Measurements from ENCODE around the gene CAPN3.
A peak's percentile ranks its signal among the peaks of the same experiment; 100 is the strongest.
"Not testable (repeated sequence)": the region's sequence is repeated elsewhere in the genome, so short reads cannot be mapped to it uniquely, and the experiment has no call there.

The CAPN3 gene

DNA sequence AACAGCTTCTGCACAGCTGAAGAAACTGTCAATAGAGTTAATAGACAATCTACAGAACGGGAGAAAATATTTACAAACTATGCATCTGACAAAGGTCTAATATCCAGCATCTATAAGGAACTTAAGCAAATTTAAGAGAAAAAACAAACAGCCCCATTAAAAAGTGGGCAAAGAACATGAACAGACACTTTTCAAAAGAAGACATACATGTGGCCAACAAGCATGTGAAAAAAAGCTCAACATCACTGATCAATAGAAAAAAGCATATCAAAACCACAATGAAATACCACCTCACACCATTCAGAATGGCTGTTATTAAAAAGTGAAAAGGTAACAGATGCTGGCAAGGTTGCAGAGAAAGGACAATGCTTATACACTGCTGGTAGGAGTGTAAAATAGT, 22.7 kb upstream of the CAPN3 start:
- not testable (repeated sequence) for H3K36me3 ChIP-seq (ENCODE audit: insufficient read depth, low read length); H3K27ac ChIP-seq (ENCODE audit: low read depth, low read length); H3K9me3 ChIP-seq (ENCODE audit: insufficient read depth, low read depth, low read length); H3K4me1 ChIP-seq (ENCODE audit: insufficient read depth, low read length); H3K4me3 ChIP-seq (ENCODE audit: low read length); H3K27me3 ChIP-seq (ENCODE audit: insufficient read depth, low read length); H3K9ac ChIP-seq (ENCODE audit: low read depth, low read length)
- WGBS, result 100% methylated on average over 1 of the region's 1 CpG

DNA sequence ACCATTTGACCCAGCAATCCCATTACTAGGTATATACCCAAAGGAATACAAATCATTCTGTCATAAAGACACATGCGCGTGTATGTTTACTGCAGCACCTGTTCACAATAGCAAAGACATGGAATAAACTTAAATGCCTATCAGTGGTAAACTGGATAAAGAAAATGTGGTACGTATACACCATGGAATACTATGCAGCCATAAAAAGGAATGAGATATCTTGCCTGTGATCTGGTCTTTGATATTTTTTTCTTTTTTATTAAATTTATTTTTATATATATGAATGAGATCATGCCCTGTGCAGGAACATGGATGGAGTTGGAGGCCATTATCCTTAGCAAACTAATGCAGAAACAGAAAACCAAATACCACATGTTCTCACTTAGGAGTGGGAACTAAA, 22.2 kb upstream of the CAPN3 start:
- WGBS, result 100% methylated on average over 2 of the region's 3 CpGs

DNA sequence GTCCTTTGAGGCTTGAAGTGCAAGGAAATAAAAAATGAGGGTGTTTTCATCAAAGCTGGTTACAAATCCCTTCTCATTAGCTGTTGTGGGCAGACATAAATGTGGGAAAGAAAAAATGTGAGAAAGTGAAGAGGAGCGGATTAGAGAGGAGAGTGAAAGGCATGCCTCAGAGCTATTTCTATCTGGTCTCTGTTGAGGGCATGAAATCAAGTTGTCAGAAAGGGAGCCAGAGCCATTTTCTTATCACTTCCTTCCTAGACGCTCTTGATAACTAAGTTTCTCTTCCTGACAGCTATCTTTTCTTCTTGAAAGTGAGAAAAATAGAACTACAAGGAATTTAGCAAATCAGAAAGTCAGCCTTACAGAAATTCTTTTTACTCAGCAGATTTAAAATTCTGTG, 20.8 kb upstream of the CAPN3 start:
- Histone ChIP-seq H3K36me3 (ENCODE audit: insufficient read depth, low read length) (no peaks in the 10 kb centered on the region), H3K27ac (ENCODE audit: low read depth, low read length) (no peak overlapping the region), H3K4me1 (ENCODE audit: insufficient read depth, low read length) (no peaks in the 10 kb centered on the region; the same call in 1 of the 2 replicates), H3K9ac (ENCODE audit: low read depth, low read length) (peak overlapping the region; percentile 25; the same call in 1 of the 2 replicates), H3K9me3 (ENCODE audit: insufficient read depth, low read depth, low read length) (no peaks in the 10 kb centered on the region; the same call in 1 of the 2 replicates), H3K27me3 (ENCODE audit: insufficient read depth, low read length) (no peaks in the 10 kb centered on the region), H3K4me3 (ENCODE audit: low read length) (no peak overlapping the region)
- WGBS, result 92% methylated on average over 2 of the region's 2 CpGs

More for the DNA sequence above, 22.2 kb upstream of the CAPN3 start:
- H3K27me3 ChIP-seq (ENCODE audit: insufficient read depth, low read length); H3K9me3 ChIP-seq (ENCODE audit: insufficient read depth, low read depth, low read length); H3K4me3 ChIP-seq (ENCODE audit: low read length); H3K36me3 ChIP-seq (ENCODE audit: insufficient read depth, low read length); H3K4me1 ChIP-seq (ENCODE audit: insufficient read depth, low read length); H3K9ac ChIP-seq (ENCODE audit: low read depth, low read length); H3K27ac ChIP-seq (ENCODE audit: low read depth, low read length): not testable (repeated sequence)

DNA sequence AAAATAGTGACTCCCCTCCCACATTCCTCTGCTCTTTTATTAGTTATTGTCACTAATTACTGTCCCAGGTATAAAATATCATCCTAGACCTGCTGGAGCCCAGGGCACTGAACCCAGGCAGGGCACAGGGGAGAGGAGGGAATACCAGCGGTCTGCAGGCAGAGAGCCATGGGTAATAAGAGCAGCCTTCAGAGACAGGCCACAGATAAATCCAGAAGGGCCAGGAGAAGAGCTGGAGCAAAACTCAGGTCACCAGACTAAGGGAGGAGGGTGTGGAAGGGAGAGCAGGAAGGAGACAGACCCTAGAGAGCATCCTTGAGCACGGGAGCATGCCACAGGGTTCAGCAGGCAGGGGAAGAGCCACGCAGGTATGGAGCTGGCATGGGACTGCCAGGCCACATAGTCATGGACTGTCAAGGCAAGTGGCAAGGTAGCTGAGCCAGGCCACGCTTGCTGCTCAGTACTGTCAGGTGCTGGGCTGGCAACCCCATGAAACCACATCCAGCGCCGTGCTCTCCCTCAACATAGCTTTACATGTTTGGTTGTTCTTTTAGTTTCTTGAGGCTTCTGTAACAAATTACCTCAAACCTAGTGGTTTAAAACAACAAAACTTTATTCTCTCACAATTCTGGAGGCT, 15.6 kb upstream of the CAPN3 start:
- 86% methylated on average over 6 of the region's 6 CpGs for WGBS
- Histone ChIP-seq H3K27me3 (ENCODE audit: insufficient read depth, low read length) (no peaks in the 10 kb centered on the region), H3K27ac (ENCODE audit: low read depth, low read length) (no peak overlapping the region), H3K36me3 (ENCODE audit: insufficient read depth, low read length) (no peaks in the 10 kb centered on the region), H3K9ac (ENCODE audit: low read depth, low read length) (no peak overlapping the region), H3K9me3 (ENCODE audit: insufficient read depth, low read depth, low read length) (no peaks in the 10 kb centered on the region), H3K4me3 (ENCODE audit: low read length) (no peak overlapping the region), H3K4me1 (ENCODE audit: insufficient read depth, low read length) (no peaks in the 10 kb centered on the region)

DNA sequence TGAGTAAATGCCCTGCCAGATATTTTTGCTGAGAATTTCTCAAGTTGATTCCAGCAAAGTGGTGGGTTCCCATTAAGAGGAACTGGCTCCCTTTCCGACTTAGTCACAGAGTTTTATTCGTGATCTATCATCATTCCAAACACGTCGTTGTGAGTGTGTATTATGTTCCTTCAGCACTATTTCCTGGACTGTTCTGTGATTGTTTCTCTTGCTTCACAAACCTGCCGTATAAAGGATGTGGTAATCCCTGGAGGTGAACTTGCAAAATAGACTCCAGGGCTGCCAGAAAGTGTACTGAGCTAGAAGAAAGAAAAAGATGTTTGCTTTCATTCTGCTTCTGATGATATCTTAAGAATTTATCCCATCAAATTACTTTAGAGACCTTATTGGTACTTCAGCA, 14.5 kb upstream of the CAPN3 start:
- Histone ChIP-seq H3K4me1 (ENCODE audit: insufficient read depth, low read length) (no peaks in the 10 kb centered on the region), H3K36me3 (ENCODE audit: insufficient read depth, low read length) (no peaks in the 10 kb centered on the region), H3K9me3 (ENCODE audit: insufficient read depth, low read depth, low read length) (no peaks in the 10 kb centered on the region), H3K9ac (ENCODE audit: low read depth, low read length) (no peak overlapping the region), H3K27ac (ENCODE audit: low read depth, low read length) (no peak overlapping the region), H3K27me3 (ENCODE audit: insufficient read depth, low read length) (no peaks in the 10 kb centered on the region), H3K4me3 (ENCODE audit: low read length) (no peak overlapping the region)
- WGBS, result 94% methylated on average over 5 of the region's 5 CpGs

DNA sequence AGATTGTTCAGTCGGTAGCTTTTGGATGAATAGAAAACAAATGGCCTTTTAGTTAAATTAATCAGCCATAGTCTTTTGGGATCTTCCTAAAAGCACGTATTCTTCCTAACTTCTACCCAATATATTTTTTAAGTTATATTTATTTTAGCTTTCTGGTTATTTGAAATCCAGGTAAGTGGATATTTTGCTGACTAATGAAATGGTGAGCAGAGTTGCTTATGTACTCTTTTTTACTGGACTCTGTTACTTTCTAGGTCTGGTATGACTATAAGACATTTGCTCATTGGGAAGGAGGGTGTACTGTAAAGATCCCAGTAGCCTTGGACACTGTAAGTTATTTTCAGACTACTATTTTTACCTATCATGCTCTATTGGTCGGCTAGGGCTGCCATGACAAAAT, 13.8 kb upstream of the CAPN3 start:
- Histone ChIP-seq H3K9ac (ENCODE audit: low read depth, low read length) (no peak overlapping the region), H3K36me3 (ENCODE audit: insufficient read depth, low read length) (no peaks in the 10 kb centered on the region), H3K27me3 (ENCODE audit: insufficient read depth, low read length) (no peaks in the 10 kb centered on the region), H3K9me3 (ENCODE audit: insufficient read depth, low read depth, low read length) (no peaks in the 10 kb centered on the region), H3K4me3 (ENCODE audit: low read length) (no peak overlapping the region), H3K27ac (ENCODE audit: low read depth, low read length) (no peak overlapping the region), H3K4me1 (ENCODE audit: insufficient read depth, low read length) (no peaks in the 10 kb centered on the region)
- 95% methylated on average over 2 of the region's 3 CpGs for WGBS

DNA sequence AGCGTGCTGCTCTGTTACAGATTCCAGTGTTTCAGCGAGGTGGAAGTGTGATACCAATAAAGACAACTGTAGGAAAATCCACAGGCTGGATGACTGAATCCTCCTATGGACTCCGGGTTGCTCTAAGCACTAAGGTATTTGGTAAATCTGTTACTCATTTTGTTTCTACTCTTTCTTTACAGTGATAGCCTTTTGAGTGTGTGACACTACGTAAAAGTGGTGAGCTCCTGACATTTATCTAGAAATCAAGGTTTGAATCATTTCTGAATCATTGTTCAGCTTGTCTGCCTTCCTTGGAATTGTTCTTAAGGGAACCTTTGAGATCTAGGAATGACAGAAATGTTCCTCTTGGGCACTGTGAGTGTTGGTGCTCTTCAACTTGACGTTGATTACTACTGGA, 11.2 kb upstream of the CAPN3 start:
- WGBS, result 90% methylated on average over 5 of the region's 5 CpGs
- Histone ChIP-seq H3K4me3 (ENCODE audit: low read length) (no peak overlapping the region), H3K9me3 (ENCODE audit: insufficient read depth, low read depth, low read length) (no peaks in the 10 kb centered on the region), H3K4me1 (ENCODE audit: insufficient read depth, low read length) (no peaks in the 10 kb centered on the region), H3K27me3 (ENCODE audit: insufficient read depth, low read length) (no peaks in the 10 kb centered on the region), H3K36me3 (ENCODE audit: insufficient read depth, low read length) (no peaks in the 10 kb centered on the region), H3K27ac (ENCODE audit: low read depth, low read length) (no peak overlapping the region), H3K9ac (ENCODE audit: low read depth, low read length) (no peak overlapping the region)

DNA sequence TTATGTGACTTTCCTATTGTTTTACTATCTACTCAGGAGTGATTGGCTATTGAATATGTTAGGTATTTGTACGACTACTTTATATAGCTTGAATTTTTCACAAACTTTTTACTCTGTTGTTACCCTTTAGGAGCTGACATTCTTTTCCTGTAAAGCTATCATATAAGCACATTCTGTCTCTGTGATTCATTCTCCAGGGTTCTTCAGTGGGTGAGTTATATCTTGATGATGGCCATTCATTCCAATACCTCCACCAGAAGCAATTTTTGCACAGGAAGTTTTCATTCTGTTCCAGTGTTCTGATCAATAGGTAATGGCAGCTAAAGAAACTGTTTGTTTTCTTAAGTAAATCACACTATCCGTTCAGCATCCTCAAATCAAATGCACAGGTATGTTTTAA, 10.1 kb upstream of the CAPN3 start:
- H3K4me1 ChIP-seq (ENCODE audit: insufficient read depth, low read length), result no peaks in the 10 kb centered on the region
- H3K27me3 ChIP-seq (ENCODE audit: insufficient read depth, low read length), result no peaks in the 10 kb centered on the region
- no peak overlapping the region for H3K9ac ChIP-seq (ENCODE audit: low read depth, low read length)
- H3K4me3 ChIP-seq (ENCODE audit: low read length), result no peak overlapping the region
- no peaks in the 10 kb centered on the region for H3K36me3 ChIP-seq (ENCODE audit: insufficient read depth, low read length)
- H3K9me3 ChIP-seq (ENCODE audit: insufficient read depth, low read depth, low read length), result no peaks in the 10 kb centered on the region
- H3K27ac ChIP-seq (ENCODE audit: low read depth, low read length), result no peak overlapping the region
- no CpG with 5 or more reads among the region's 2 CpGs for WGBS

DNA sequence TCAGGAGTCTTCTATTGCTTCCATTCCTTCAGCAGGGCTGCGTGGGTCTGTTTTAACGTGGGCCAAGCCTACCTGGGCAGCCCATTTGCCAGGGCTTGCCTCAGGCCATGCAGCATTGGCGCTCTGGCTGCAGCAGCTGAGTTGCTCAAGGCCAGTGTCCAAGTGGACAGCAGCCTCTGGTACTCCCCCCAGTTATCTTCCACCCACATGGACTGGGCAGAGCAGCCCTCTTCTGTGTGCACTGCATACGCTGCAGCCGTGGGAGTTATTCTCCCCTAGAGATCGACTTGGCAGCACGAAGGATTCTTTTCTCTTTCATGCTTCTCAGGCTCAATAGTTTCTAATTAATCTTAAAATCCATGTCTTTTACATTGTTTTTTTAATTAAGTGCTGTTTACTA, 6.9 kb upstream of the CAPN3 start:
- Histone ChIP-seq H3K4me1 (ENCODE audit: insufficient read depth, low read length) (no peaks in the 10 kb centered on the region), H3K36me3 (ENCODE audit: insufficient read depth, low read length) (no peaks in the 10 kb centered on the region), H3K9me3 (ENCODE audit: insufficient read depth, low read depth, low read length) (no peaks in the 10 kb centered on the region), H3K9ac (ENCODE audit: low read depth, low read length) (no peak overlapping the region), H3K27ac (ENCODE audit: low read depth, low read length) (no peak overlapping the region), H3K4me3 (ENCODE audit: low read length) (no peak overlapping the region), H3K27me3 (ENCODE audit: insufficient read depth, low read length) (no peaks in the 10 kb centered on the region)
- WGBS, result 91% methylated on average over 7 of the region's 7 CpGs

DNA sequence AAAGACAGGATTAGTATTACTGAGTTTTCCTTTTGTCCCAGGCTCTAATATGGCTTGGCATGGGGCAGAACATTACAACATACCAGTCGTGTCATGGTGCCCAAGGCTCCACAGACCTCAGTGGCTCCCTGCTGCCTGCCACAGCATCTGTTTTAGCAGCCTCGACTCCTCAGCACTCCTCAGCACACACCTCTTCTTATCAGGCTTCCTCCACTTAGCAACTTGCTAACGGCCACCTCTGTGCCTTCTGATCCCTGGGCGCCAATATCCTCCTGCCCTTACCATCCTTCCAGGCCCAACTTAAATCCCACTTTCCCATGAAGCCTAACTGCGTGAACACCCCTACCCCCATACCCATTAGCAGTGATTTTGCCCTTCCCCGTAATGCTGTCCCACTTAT, 6.2 kb upstream of the CAPN3 start:
- no peak overlapping the region for H3K27ac ChIP-seq (ENCODE audit: low read depth, low read length)
- H3K36me3 ChIP-seq (ENCODE audit: insufficient read depth, low read length), result no peaks in the 10 kb centered on the region
- no peaks in the 10 kb centered on the region for H3K9me3 ChIP-seq (ENCODE audit: insufficient read depth, low read depth, low read length)
- H3K9ac ChIP-seq (ENCODE audit: low read depth, low read length), result no peak overlapping the region
- no peaks in the 10 kb centered on the region for H3K4me1 ChIP-seq (ENCODE audit: insufficient read depth, low read length)
- WGBS, result 89% methylated on average over 6 of the region's 6 CpGs
- H3K4me3 ChIP-seq (ENCODE audit: low read length), result no peak overlapping the region
- no peaks in the 10 kb centered on the region for H3K27me3 ChIP-seq (ENCODE audit: insufficient read depth, low read length)

DNA sequence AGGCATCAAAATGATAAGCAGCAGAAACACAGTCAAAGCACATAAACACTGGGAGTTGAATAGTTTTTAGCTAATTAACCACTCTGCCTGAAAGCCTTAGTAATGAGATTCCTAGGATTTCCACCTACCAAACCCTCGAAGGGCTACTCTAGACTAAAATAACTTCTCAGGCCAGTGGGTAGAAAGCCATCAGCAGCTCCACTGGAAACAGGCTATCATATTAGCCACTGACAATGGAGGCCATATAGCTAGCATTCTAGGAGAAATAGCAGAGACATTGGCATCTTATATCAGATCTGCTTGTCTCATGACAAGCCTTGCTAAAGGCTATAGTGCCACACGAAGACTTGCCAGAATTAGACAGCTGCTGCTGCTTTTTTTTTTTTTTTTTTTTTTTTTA, 4.5 kb upstream of the CAPN3 start:
- Histone ChIP-seq H3K27me3 (ENCODE audit: insufficient read depth, low read length) (no peaks in the 10 kb centered on the region), H3K27ac (ENCODE audit: low read depth, low read length) (no peak overlapping the region), H3K4me3 (ENCODE audit: low read length) (no peak overlapping the region), H3K36me3 (ENCODE audit: insufficient read depth, low read length) (no peaks in the 10 kb centered on the region), H3K9me3 (ENCODE audit: insufficient read depth, low read depth, low read length) (no peaks in the 10 kb centered on the region), H3K9ac (ENCODE audit: low read depth, low read length) (no peak overlapping the region), H3K4me1 (ENCODE audit: insufficient read depth, low read length) (no peaks in the 10 kb centered on the region)
- WGBS, result 74% methylated on average over 2 of the region's 2 CpGs

DNA sequence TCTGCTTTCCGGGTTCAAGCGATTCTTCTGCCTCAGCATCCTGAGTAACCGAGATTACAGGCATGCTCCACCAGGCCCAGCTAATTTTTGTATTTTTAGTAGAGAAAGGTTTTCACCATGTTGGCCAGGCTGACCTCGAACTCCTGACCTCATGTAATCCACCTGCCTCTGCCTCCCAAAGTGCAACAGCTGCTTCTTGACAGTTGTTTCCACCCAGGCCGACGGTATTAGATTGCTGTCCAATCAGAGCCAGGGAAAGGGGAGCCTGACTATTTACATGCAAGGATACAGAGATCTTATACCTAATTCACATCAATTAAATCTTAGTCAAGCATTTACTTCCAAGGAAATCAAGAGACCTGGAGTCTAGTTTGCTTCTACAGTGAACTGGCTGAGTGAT, 4.0 kb upstream of the CAPN3 start:
- H3K4me1 ChIP-seq (ENCODE audit: insufficient read depth, low read length), result no peaks in the 10 kb centered on the region
- 95% methylated on average over 6 of the region's 6 CpGs for WGBS
- no peak overlapping the region for H3K27ac ChIP-seq (ENCODE audit: low read depth, low read length)
- H3K27me3 ChIP-seq (ENCODE audit: insufficient read depth, low read length), result no peaks in the 10 kb centered on the region
- no peak overlapping the region for H3K9ac ChIP-seq (ENCODE audit: low read depth, low read length)
- no peaks in the 10 kb centered on the region for H3K36me3 ChIP-seq (ENCODE audit: insufficient read depth, low read length)
- no peak overlapping the region for H3K4me3 ChIP-seq (ENCODE audit: low read length)
- H3K9me3 ChIP-seq (ENCODE audit: insufficient read depth, low read depth, low read length), result no peaks in the 10 kb centered on the region
